ENCODE data around the gene ANGPTL1. TPM values are rescaled to one million over a fixed set of nuclear protein-coding genes. Genes with fewer than 3 reads are reported as not detected.

ANGPTL1 gene
- total RNA-seq (2014; rRNA removed; shearing (Covaris generic); ENCODE audit: low replicate concordance) = 0.46 TPM in 1 of 2 replicates, not detected in the other

DNA sequence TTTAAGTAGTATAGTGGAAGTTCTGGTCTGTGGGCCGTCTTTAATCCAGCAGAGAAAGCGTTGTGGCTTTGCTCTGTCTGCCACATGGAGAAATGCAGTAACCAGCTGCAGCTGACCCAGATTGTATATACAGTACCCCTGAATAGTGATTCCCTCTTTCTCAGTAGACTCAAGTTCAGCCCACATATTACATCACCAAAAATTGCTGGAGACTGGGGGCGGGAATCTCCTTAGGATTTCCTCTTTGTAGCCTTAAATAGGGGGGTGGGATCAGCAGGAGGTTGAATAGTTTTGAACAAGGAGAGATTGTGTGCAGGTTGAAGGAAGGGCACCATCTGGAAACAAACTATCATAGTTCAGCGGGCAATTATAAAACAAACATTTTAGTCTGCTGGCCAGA is at the start of gene ANGPTL1:
ANGPTL1 (minus strand) TSS at position 134 of the 400 bp plus-strand sequence. CDS start 5,301 bp downstream, outside the sequence.
- no peaks in the 10 kb centered on the region for H3K27me3 ChIP-seq
- DNase-seq = no peak
- no peak within 1 kb of the TSS for H3K4me3 ChIP-seq
- H3K9me3 ChIP-seq = no peaks in the 10 kb centered on the region
- H3K36me3 ChIP-seq = peaks cover 20% of the 10 kb centered on the region

- Histone ChIP-seq H3K27me3 (no peaks in the 10 kb centered on the region), H3K9me3 (peaks cover 4% of the 10 kb centered on the region), H3K4me3 (no peak overlapping the region), H3K36me3 (peaks cover 92% of the 10 kb centered on the region)
- no peak for DNase-seq
Observed at GRCh38 chr1:178919581-178919980, 48.7 kb upstream of the ANGPTL1 start.

GRCh38 chr1:178918955-178919354 is 48.1 kb upstream of the ANGPTL1 start:
- no peaks in the 10 kb centered on the region for H3K27me3 ChIP-seq
- peaks cover 2% of the 10 kb centered on the region; the same call in 1 of the 2 replicates for H3K9me3 ChIP-seq
- DNase-seq = no peak
- no peak overlapping the region for H3K4me3 ChIP-seq
- peaks cover 92% of the 10 kb centered on the region for H3K36me3 ChIP-seq

DNA sequence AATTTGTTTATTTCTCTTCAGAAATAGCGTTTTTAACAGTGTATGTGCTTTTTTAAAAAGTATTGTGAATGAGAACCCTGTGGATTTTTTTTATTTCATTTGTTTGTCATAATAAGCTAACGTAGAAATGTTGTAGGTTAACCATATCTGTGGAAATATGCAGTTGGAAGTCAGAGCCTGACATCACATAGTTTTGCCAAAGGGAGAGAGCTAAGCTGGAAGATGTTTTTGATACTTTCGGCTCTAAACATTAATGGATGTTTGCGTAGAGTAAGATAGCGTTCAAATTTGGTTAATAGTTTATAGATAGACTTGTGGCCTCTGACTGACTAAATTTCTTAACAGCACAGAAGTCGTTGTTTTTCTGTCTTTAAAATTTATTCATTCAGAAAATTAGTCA is 47.4 kb upstream of the ANGPTL1 start:
- DNase-seq = no peak
- Histone ChIP-seq H3K27me3 (no peaks in the 10 kb centered on the region), H3K9me3 (peaks cover 2% of the 10 kb centered on the region; the same call in 1 of the 2 replicates), H3K36me3 (peaks cover 92% of the 10 kb centered on the region), H3K4me3 (no peak overlapping the region)

DNA sequence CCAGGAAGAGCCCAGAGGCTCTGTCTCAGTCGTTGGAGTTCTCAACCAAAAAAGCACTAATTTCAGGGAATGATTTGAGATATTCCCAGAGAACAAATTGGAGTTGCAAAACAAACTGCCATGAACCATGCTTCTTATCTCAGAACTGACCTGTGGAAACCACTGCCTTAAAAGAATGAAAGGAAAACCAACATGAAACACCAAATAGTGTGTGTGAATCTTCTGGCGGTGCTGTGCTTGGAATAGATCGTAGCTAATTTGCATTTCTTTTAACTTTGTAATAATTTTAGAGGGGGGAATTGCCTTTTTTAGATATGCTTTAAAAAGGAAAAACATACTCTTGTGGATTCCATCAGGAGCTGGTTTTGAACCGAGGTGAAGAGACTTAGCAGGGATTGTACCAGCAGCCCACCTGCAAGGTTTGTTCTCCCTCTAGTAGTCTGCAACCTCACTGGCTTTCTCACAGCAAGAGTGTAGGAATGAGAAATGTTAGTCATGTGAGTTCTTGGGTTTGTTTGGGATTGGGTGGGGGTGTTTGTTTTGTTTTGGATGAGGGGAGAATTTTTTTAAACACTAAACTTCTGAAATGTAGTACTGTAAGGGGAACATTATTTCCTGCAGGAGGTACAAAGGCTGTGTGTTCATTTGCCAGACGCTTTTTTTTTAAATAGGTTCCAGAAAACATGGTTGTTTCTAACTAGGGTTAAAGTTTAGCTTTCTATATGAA is 45.7 kb upstream of the ANGPTL1 start:
- Histone ChIP-seq H3K4me3 (no peak overlapping the region), H3K9me3 (no peaks in the 10 kb centered on the region)
- DNase-seq = no peak

DNA sequence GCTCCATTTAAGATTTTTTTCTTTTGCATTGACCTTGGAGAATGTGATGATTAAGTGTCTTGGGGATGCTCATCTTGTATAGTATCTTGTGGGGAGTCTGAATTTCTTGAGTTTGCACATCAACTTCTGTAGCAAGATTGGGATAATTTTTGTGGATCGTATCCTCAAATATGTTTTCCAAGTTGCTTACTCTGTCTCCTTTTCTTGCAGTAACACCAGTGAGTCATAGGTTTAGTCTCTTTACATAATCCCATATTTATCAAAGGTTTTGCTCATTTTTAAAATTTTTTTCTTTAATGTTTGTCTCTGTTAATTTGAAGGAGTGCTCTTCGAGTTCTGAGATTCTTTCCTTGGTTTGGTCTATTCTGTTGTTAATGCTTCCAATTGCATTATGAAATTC is 41.7 kb upstream of the ANGPTL1 start:
- Histone ChIP-seq H3K4me3 (no peak overlapping the region), H3K9me3 (no peaks in the 10 kb centered on the region), H3K36me3 (peaks cover 92% of the 10 kb centered on the region), H3K27me3 (no peaks in the 10 kb centered on the region)
- no peak for DNase-seq

More for the DNA sequence above, 45.7 kb upstream of the ANGPTL1 start:
- H3K27me3 ChIP-seq = no peaks in the 10 kb centered on the region
- peaks cover 90% of the 10 kb centered on the region for H3K36me3 ChIP-seq

DNA sequence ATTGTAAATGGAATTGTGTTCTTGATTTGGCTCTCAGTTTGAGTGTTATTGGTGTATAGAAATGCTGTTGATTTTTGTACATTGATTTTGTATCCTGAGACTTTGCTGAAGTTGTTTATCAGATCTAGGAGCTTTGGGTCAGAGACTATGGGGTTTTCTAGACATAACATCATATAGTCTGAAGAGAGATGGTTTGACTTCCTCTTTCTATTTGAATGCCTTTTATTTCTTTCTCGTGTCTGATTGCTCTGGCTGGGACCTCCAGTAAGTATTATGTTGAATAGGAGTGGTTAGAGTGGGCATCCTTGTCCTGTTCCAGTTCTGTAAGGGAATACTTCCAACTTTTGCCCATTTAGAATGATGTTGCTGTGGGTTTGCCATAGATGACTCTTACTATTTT is 39.1 kb upstream of the ANGPTL1 start:
- Histone ChIP-seq H3K36me3 (peaks cover 92% of the 10 kb centered on the region), H3K9me3 (no peaks in the 10 kb centered on the region), H3K4me3 (no peak overlapping the region), H3K27me3 (no peaks in the 10 kb centered on the region)
- DNase-seq = no peak

GRCh38 chr1:178908358-178908757 is 37.5 kb upstream of the ANGPTL1 start:
- Histone ChIP-seq H3K9me3 (no peaks in the 10 kb centered on the region), H3K36me3 (peaks cover 91% of the 10 kb centered on the region), H3K4me3 (no peak overlapping the region), H3K27me3 (no peaks in the 10 kb centered on the region)
- DNase-seq = no peak

GRCh38 chr1:178901482-178902125 is 30.7 kb upstream of the ANGPTL1 start:
- Histone ChIP-seq H3K9me3 (no peaks in the 10 kb centered on the region), H3K36me3 (peaks cover 84% of the 10 kb centered on the region)

DNA sequence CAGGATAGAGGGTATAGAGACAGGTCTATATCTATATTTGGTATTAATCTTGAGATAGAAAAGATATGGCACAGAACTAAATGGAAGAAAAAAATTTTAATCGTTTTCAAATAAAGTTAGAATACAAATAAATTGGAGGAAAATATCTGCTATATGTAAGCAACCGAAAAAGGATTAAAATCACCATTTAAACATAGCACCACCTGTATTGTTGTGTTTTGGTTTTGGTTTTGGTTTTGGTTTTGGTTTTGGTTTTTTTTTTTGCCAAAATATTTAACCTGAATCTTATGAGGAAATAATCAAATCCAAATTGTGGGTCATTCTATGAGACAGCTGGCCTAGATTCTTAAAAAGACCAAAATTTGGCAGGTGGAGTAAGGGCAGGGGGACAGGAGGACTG is 28.5 kb upstream of the ANGPTL1 start:
- H3K36me3 ChIP-seq = peaks cover 81% of the 10 kb centered on the region
- no peaks in the 10 kb centered on the region for H3K9me3 ChIP-seq
- no peak for DNase-seq
- H3K27me3 ChIP-seq = no peaks in the 10 kb centered on the region
- no peak overlapping the region for H3K4me3 ChIP-seq

More at GRCh38 chr1:178901482-178902125, 30.7 kb upstream of the ANGPTL1 start:
- Histone ChIP-seq H3K27me3 (no peaks in the 10 kb centered on the region), H3K4me3 (no peak overlapping the region)
- DNase-seq = no peak

- H3K9me3 ChIP-seq = no peaks in the 10 kb centered on the region
- H3K4me3 ChIP-seq = no peak overlapping the region
- peaks cover 83% of the 10 kb centered on the region for H3K36me3 ChIP-seq
- no peaks in the 10 kb centered on the region for H3K27me3 ChIP-seq
- no peak for DNase-seq
Observed at GRCh38 chr1:178898401-178898800, 27.5 kb upstream of the ANGPTL1 start.

DNA sequence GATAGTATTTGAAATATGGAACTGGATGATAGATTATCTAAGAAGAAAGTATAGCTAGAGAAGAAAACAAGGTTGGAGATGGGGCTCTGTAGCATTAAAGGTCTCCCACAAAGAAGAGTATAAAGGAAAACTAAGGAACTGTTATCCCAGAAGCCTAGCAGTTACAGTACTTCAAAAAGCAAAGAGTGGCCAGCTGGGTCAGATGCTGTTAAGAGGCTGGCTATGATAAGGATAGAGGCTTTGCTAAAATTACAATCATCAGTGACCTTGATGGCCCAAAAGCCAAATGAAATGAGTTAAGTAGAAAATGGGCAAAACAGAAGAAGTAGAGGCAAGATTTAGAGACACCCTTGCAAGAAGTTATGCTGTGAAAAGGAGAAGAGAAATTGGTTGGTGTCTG is 25.1 kb upstream of the ANGPTL1 start:
- H3K4me3 ChIP-seq = no peak overlapping the region
- H3K36me3 ChIP-seq = peaks cover 77% of the 10 kb centered on the region
- no peak for DNase-seq
- H3K9me3 ChIP-seq = no peaks in the 10 kb centered on the region
- no peaks in the 10 kb centered on the region for H3K27me3 ChIP-seq

GRCh38 chr1:178886551-178886950 is 15.7 kb upstream of the ANGPTL1 start:
- no peak for DNase-seq
- Histone ChIP-seq H3K36me3 (peaks cover 85% of the 10 kb centered on the region), H3K27me3 (no peaks in the 10 kb centered on the region), H3K9me3 (no peaks in the 10 kb centered on the region), H3K4me3 (no peak overlapping the region)

DNA sequence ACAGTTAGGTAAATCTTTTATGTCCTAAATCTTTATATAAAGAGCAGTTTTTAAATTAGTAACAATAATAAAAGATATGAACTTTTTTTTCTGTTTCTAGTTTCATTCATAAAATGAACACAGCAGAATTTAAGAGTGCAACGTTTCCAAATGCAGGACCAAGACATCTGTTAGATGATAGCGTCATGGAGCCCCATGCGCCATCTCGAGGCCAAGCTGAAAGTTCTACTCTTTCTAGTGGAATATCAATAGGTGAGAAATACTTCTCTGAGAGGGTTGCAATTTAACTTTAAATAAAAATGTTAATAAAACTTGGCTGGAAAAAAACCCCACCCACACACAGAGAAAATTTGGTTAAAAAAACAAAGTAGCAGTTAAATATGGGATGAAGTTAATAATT is 15.0 kb upstream of the ANGPTL1 start:
- no peak for DNase-seq
- no peaks in the 10 kb centered on the region for H3K9me3 ChIP-seq
- H3K27me3 ChIP-seq = no peaks in the 10 kb centered on the region
- peaks cover 88% of the 10 kb centered on the region for H3K36me3 ChIP-seq
- no peak overlapping the region for H3K4me3 ChIP-seq

DNA sequence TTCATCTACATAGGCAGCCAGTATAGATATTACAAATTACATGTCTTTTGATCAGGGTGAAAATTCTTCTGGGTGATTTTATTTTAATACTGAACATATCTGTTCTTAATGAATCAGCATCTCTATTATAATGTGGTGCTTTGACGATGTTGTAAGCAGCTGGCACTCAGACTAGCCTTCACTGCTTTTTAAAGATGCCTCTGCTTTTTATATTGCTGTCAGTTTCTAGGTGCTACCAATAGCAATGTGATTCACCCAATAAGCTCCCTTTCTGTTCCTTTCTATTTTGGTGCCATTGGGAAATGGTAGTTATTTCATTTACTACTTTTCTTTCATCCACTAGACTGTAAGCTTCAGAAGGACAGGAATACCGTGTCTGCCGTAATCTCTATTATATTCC is 11.1 kb upstream of the ANGPTL1 start:
- H3K4me3 ChIP-seq = no peak overlapping the region
- no peaks in the 10 kb centered on the region for H3K9me3 ChIP-seq
- H3K36me3 ChIP-seq = peaks cover 81% of the 10 kb centered on the region
- no peak for DNase-seq
- no peaks in the 10 kb centered on the region for H3K27me3 ChIP-seq

DNA sequence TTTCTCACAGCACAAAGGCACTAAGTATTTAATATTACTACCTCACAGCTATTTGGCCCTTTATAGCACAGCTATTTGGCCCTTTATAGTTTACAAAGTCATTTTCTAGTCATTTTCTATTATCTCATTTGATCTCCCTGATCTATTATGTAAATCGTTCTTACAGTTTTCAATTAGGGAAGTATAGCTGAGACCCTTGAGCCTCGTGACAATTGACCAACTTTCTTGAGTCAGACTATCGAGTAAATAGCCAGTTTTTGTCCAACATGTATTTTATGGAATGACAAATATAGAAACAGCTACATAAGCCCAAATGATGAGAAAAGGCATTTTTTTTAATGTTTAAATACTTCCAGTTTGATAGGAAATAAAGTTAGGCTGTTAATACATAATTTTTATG is 7.0 kb upstream of the ANGPTL1 start:
- Histone ChIP-seq H3K27me3 (no peaks in the 10 kb centered on the region), H3K9me3 (no peaks in the 10 kb centered on the region), H3K36me3 (peaks cover 61% of the 10 kb centered on the region), H3K4me3 (no peak overlapping the region)
- DNase-seq = no peak

DNA sequence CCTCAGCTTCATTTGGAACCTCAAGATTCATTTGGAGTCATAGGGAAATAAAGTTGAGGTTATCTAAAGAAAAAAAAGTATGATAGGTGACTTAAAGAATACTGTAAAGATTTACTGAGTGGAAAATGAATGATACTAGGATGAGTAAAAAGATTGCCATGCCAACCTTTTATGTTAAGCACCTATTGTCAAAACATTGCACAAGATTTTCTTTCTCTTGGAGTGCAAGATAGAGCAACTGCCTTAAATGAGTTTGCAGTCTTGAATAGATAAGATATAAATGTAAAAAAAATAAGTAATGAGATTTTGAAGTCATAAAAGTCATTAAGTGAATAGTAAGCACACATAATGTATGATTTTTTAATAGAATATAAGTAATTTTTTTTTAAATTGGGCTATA is 5.1 kb upstream of the ANGPTL1 start:
- Histone ChIP-seq H3K27me3 (no peaks in the 10 kb centered on the region), H3K36me3 (peaks cover 52% of the 10 kb centered on the region), H3K9me3 (no peaks in the 10 kb centered on the region), H3K4me3 (no peak overlapping the region)
- DNase-seq = no peak

- H3K27me3 ChIP-seq = no peaks in the 10 kb centered on the region
- DNase-seq = no peak
- no peak overlapping the region for H3K4me3 ChIP-seq
- peaks cover 42% of the 10 kb centered on the region for H3K36me3 ChIP-seq
- H3K9me3 ChIP-seq = no peaks in the 10 kb centered on the region
Observed at GRCh38 chr1:178874966-178875365, 4.1 kb upstream of the ANGPTL1 start.

All from MG63 (cell line).